ENCODE results near the gene GRB14.

DNA sequence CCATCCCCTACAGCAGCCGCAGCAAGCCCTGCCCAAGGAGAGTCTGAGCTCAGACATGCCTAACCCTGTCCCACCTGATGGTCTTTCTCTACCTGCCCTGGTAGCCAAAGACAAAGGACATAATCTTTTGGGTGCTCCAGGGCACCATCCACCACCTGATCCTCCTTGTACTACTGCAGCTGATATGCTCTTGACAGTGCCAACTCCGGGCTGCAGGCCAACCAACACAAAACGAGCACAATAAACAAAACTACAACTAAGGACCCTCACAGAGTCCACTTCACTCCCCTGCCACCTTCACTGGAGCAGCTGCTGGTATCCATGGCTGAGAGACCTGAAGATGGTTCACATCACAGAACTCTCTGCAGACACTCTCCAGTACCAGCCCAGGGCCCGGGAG, 106.3 kb downstream of the GRB14 start:
- TF ChIP-seq TGIF2 (CRISPR knock-in tag; IDR thresholded peaks at IDR 0.05), result no peak
- no peak for TF ChIP-seq SMARCC2 (IDR thresholded peaks at IDR 0.05)
- TF ChIP-seq ZBTB20 (CRISPR knock-in tag; IDR thresholded peaks at IDR 0.05; ENCODE audit: borderline replicate concordance, low read depth), result no peak
- no peak for TF ChIP-seq POLR2A (IDR thresholded peaks at IDR 0.05; ENCODE audit: insufficient read depth in 1 of 2, low read depth in 2 of 2, low read length in 2 of 2)
- no peak for TF ChIP-seq NRL (CRISPR knock-in tag; IDR thresholded peaks at IDR 0.05; ENCODE audit: borderline replicate concordance)
